Mesendoderm (in vitro differentiated cells): ENCODE results near the gene SART3.

ENCODE experiments used
- DNase-seq: peaks from one replicate; pipeline ENCODE4 v3.0.0; 2013
- H2AK5ac ChIP-seq: 2 replicates; pipeline ENCODE4 v1.6.1; 2013; ENCODE audit warnings: low read length, inconsistent platforms
- H2BK120ac ChIP-seq: 2 replicates; pipeline ENCODE4 v1.6.1; 2013; ENCODE audit warnings: low read depth, mild to moderate bottlenecking, low read length, moderate library complexity, mixed read lengths
- H2BK15ac ChIP-seq: replicated peaks from 2 replicates; pipeline ENCODE4 v1.6.1; 2013; ENCODE audit warnings: low read depth, mild to moderate bottlenecking, moderate library complexity
- H2BK5ac ChIP-seq: 2 replicates; pipeline ENCODE4 v1.6.1; 2013; ENCODE audit warnings: low read length, inconsistent platforms
- H3K18ac ChIP-seq: 2 replicates; pipeline ENCODE4 v1.6.1; 2013; ENCODE audit warnings: mild to moderate bottlenecking, low read length, mixed read lengths
- H3K23ac ChIP-seq: one replicate; pipeline ENCODE4 v1.6.1; 2013; ENCODE audit warnings: low read length
- H3K27ac ChIP-seq: 2 replicates; pipeline ENCODE4 v1.5.1; 2013; ENCODE audit warnings: low read depth, mild to moderate bottlenecking, inconsistent platforms, low read length, moderate library complexity
- H3K27me3 ChIP-seq: 2 replicates; pipeline ENCODE4 v1.6.1; 2013; ENCODE audit warnings: low read length, control low read depth, mild to moderate bottlenecking, inconsistent platforms; ENCODE audit not compliant: insufficient read depth, poor library complexity
- H3K36me3 ChIP-seq: 2 replicates; pipeline ENCODE4 v1.6.1; 2013; ENCODE audit warnings: low read length, inconsistent platforms; ENCODE audit not compliant: control insufficient read depth, insufficient read depth
- H3K4ac ChIP-seq: one replicate; pipeline ENCODE4 v1.6.1; 2013; ENCODE audit warnings: low read depth, mild to moderate bottlenecking, low read length, moderate library complexity
- H3K4me1 ChIP-seq: 2 replicates; pipeline ENCODE4 v1.6.1; 2013; ENCODE audit warnings: low read depth, low read length, inconsistent platforms; ENCODE audit not compliant: control insufficient read depth
- H3K4me2 ChIP-seq: 2 replicates; pipeline ENCODE4 v1.6.1; 2013; ENCODE audit warnings: low read length
- H3K4me3 ChIP-seq: 2 replicates; pipeline ENCODE4 v1.5.1; 2013; ENCODE audit warnings: mild to moderate bottlenecking, low read length
- H3K56ac ChIP-seq: one replicate; pipeline ENCODE4 v1.6.1; 2013; ENCODE audit warnings: low read length
- H3K79me1 ChIP-seq: 2 replicates; pipeline ENCODE4 v1.6.1; 2013; ENCODE audit warnings: low read length, inconsistent platforms
- H3K79me2 ChIP-seq: 2 replicates; pipeline ENCODE4 v1.6.1; 2013; ENCODE audit warnings: mild to moderate bottlenecking, low read length; ENCODE audit not compliant: control insufficient read depth, insufficient read depth
- H3K9ac ChIP-seq: 2 replicates; pipeline ENCODE4 v1.6.1; 2013; ENCODE audit warnings: low read length, inconsistent platforms
- H4K5ac ChIP-seq: one replicate; pipeline ENCODE4 v1.6.1; 2013; ENCODE audit warnings: low read length
- H4K8ac ChIP-seq: one replicate; pipeline ENCODE4 v1.6.1; 2013; ENCODE audit warnings: low read depth, mild to moderate bottlenecking, control low read depth, low read length, moderate library complexity
- WGBS: extraction: QIAGEN DNeasy Blood & Tissue Kit; methylation state at CpG from one replicate; pipeline ENCODE4 v1.1.7; 2013; ENCODE audit warnings: low lambda C conversion rate, missing lambda C conversion rate; ENCODE audit not compliant: insufficient coverage; ENCODE audit errors: extremely low coverage; 5-methylcytosine and 5-hydroxymethylcytosine counted together

The SART3 gene

DNA sequence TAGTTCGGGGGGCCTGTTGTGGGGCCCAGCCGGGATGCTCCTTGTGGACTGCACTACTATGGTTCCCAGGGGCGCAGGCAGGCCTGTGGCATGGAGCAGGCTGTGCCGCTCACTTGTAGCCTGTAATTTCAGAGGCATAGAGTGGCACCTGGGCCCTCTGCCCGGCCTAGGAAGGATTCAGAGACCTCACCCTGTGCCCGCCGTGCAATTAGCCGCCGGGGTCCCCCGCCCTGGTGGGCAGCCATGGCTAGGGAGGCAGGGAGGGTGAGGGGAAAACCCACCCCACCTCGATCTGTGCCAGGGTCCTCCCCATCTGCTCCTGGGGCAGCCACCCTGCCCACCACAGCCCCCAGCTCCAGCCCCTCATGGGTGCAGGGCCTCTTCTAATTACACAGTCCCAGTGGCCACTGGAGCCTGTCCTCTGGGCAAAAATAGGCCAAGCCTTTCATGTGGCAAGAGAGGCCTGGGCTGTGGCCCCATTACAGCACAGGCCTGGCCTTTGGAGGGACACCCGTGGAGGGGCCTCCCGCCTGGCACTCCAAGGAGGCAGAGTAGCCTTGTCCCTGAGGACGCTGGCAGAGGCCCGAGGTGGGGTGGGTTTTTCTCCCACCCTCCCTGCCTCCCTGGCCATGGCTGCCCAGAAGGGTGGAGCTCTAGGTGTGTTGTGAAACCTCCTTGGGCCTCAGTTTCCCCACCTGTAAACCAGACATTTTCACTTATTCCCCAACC lies 42.2 kb upstream of the SART3 start:
- Histone ChIP-seq H4K8ac (no peak overlapping the region), H2BK15ac (no peak overlapping the region), H3K18ac (no peak overlapping the region), H3K79me2 (no peaks in the 10 kb centered on the region), H3K79me1 (no peaks in the 10 kb centered on the region), H2AK5ac (no peak overlapping the region), H3K23ac (no peak overlapping the region), H3K27ac (no peak overlapping the region), H3K4me3 (no peak overlapping the region), H3K27me3 (no peaks in the 10 kb centered on the region), H3K4me2 (no peak overlapping the region), H3K4me1 (no peaks in the 10 kb centered on the region), H4K5ac (no peak overlapping the region), H3K56ac (no peak overlapping the region), H2BK120ac (no peak overlapping the region), H3K36me3 (no peaks in the 10 kb centered on the region), H2BK5ac (no peak overlapping the region), H3K9ac (no peak overlapping the region), H3K4ac (no peak overlapping the region)
- WGBS = no CpG with 5 or more reads among the region's 15 CpGs
- no peak for DNase-seq

DNA sequence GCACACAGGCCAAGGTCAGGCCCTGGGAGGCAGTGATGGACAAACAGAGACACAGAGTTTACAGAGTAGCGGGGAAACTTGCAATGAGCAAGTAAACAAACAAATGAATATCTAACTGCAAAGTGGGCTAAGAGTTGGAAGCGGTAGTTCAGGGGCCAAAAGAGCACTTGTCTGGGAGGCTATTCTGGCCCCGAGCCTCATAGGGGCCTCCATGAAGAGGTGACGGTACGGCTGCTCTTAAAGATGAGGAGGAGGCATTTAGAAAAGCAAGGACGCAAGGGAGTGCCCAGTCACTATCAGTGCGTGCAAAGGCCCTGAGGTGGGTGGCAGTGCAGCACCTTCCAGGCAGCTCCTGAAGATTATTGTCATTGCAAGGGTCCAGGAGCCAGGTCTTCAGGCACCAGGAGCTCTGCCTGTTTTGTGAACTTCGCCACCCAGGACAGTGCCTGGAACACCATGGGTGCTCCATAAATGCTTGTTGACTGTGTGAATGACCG lies 41.3 kb upstream of the SART3 start:
- Histone ChIP-seq H3K79me1 (no peaks in the 10 kb centered on the region), H3K9ac (no peak overlapping the region), H2BK15ac (no peak overlapping the region), H3K79me2 (no peaks in the 10 kb centered on the region), H2BK120ac (no peak overlapping the region), H3K56ac (no peak overlapping the region), H3K27ac (no peak overlapping the region), H3K18ac (no peak overlapping the region), H3K36me3 (no peaks in the 10 kb centered on the region), H3K4ac (no peak overlapping the region), H4K8ac (no peak overlapping the region), H3K4me1 (no peaks in the 10 kb centered on the region), H3K4me2 (no peak overlapping the region), H2AK5ac (no peak overlapping the region), H3K27me3 (no peaks in the 10 kb centered on the region), H3K4me3 (no peak overlapping the region), H2BK5ac (no peak overlapping the region), H3K23ac (no peak overlapping the region), H4K5ac (no peak overlapping the region)
- no peak for DNase-seq
- no CpG with 5 or more reads among the region's 9 CpGs for WGBS

DNA sequence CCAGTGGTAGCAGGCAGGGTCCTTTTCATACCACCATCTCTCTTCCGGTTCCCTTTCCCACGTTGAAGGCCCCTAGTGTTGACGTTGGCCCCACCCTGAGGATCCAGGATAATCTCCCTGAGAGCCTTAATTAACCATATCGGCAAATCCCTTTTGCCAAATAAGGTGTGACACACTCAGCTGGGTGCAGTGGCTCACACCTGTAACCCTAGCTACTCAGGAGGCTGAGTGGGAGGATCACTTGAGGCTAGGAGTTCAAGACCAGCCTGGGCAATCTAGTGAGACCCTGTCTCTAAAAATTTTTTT lies 39.7 kb upstream of the SART3 start:
- Histone ChIP-seq H2BK5ac (no peak overlapping the region), H4K8ac (no peak overlapping the region), H3K4me1 (no peaks in the 10 kb centered on the region), H3K18ac (no peak overlapping the region), H3K23ac (no peak overlapping the region), H3K4me3 (no peak overlapping the region), H3K9ac (no peak overlapping the region), H2BK15ac (no peak overlapping the region), H3K79me1 (no peaks in the 10 kb centered on the region), H2AK5ac (no peak overlapping the region), H3K4me2 (no peak overlapping the region), H4K5ac (no peak overlapping the region), H3K79me2 (no peaks in the 10 kb centered on the region), H3K27me3 (no peaks in the 10 kb centered on the region), H3K56ac (no peak overlapping the region), H2BK120ac (no peak overlapping the region), H3K4ac (no peak overlapping the region), H3K27ac (no peak overlapping the region), H3K36me3 (no peaks in the 10 kb centered on the region)
- no peak for DNase-seq
- WGBS = no CpG with 5 or more reads among the region's 4 CpGs

DNA sequence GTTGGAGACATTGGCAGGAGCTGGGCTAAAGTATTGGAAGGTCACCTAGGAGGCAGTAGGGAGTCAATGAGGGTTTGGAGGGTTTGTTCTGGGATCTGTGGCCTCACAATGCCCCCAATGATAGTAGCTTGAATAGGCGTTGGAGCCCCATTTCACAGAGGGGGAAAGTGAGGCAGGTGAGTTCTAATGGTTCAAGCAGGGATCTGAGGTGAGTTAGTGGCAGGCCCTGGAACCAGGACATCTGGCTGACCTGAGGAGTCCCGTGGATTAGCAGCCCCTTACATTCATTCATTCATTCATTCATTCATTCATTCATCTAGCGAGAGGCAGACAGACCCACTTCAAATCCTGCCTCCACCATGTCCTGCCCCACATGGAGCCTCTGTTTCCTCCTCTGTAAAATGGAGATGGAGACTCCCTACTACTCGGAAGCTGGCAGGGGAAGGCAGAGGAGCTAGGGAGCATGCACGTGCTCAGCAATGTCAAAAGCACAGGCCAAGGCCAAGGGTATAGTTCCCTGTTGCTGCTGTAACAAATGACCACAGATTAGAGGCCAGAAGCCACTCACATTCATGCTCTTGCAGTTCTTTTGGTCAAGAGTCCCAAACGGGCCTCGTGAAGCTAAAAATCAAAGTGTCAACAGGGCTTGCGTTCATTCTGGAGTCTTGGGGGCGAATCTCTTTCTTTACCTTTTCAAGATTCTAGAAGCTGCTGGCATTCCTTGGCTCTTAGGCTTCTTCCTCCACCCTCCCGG lies 39.2 kb upstream of the SART3 start:
- no peak overlapping the region for H2BK120ac ChIP-seq
- H3K4me3 ChIP-seq = no peak overlapping the region
- no peak overlapping the region for H3K18ac ChIP-seq
- H3K27me3 ChIP-seq = no peaks in the 10 kb centered on the region
- H3K27ac ChIP-seq = no peak overlapping the region
- H3K9ac ChIP-seq = no peak overlapping the region
- no peaks in the 10 kb centered on the region for H3K79me2 ChIP-seq
- H3K4ac ChIP-seq = no peak overlapping the region
- no peak overlapping the region for H3K56ac ChIP-seq
- no peaks in the 10 kb centered on the region for H3K79me1 ChIP-seq
- H4K8ac ChIP-seq = no peak overlapping the region
- H3K4me1 ChIP-seq = no peaks in the 10 kb centered on the region
- no peak for DNase-seq
- H3K4me2 ChIP-seq = no peak overlapping the region
- H2BK15ac ChIP-seq = no peak overlapping the region
- H3K23ac ChIP-seq = no peak overlapping the region
- no peak overlapping the region for H2BK5ac ChIP-seq
- H3K36me3 ChIP-seq = no peaks in the 10 kb centered on the region
- no CpG with 5 or more reads among the region's 10 CpGs for WGBS
- no peak overlapping the region for H4K5ac ChIP-seq
- no peak overlapping the region for H2AK5ac ChIP-seq

DNA sequence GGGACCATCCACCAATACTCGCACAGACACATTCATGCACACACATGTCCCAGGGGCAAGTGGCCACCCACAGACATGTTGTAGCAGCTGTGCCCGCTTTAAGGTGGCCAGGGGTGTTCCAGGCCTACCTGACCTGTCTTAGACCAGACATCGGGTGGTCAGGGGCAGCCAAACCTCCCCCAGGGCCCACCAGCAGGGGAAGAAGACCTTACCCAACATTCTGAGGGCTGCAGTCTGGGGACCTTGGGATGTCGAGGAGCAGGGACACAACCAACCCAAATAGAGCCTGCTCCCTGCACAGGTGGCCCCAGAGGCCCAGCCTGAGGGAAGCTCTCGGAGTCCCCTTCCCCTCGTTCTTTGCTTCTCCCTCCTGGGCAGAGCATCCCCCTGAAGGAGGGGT lies 38.6 kb upstream of the SART3 start:
- Histone ChIP-seq H4K8ac (no peak overlapping the region), H3K79me1 (no peaks in the 10 kb centered on the region), H3K9ac (no peak overlapping the region), H3K4me3 (no peak overlapping the region), H2BK15ac (no peak overlapping the region), H2AK5ac (no peak overlapping the region), H3K4me2 (no peak overlapping the region), H3K4me1 (no peaks in the 10 kb centered on the region), H3K79me2 (no peaks in the 10 kb centered on the region), H3K27ac (no peak overlapping the region), H3K27me3 (no peaks in the 10 kb centered on the region), H3K23ac (no peak overlapping the region), H2BK5ac (no peak overlapping the region), H3K4ac (no peak overlapping the region), H3K36me3 (no peaks in the 10 kb centered on the region), H2BK120ac (no peak overlapping the region), H4K5ac (no peak overlapping the region), H3K18ac (no peak overlapping the region), H3K56ac (no peak overlapping the region)
- no peak for DNase-seq
- WGBS = no CpG with 5 or more reads among the region's 6 CpGs
